ENCODE data around the gene GAP43.

- peak; percentile 68 to 70 (median 68) for TF ChIP-seq CTCF (IDR thresholded peaks at IDR 0.05)
- TF ChIP-seq POLR2A (IDR thresholded peaks at IDR 0.05), result no peak
These were observed 69.7 kb downstream of the GAP43 start for GRCh38 chr3:115692887-115693524.
